K562 (cell line): ENCODE data around the gene BACE2. TPM values are rescaled to one million over a fixed set of nuclear protein-coding genes. Genes with fewer than 3 reads are reported as not detected.

Experiments used
- CREM ChIP-seq: IDR thresholded peaks from 2 replicates; pipeline ENCODE4 v1.6.1; 2014; ENCODE audit warnings: antibody characterized with exemption, low read depth
- CXXC5 ChIP-seq: fragments of 250-450 bp; sonication (Bioruptor Pico); IDR thresholded peaks from 2 replicates; pipeline ENCODE4 v1.8.0; 2022; ENCODE audit warnings: inconsistent platforms, mild to moderate bottlenecking, moderate library complexity
- DMBX1 ChIP-seq: fragments of 250-450 bp; sonication (Bioruptor Pico); IDR thresholded peaks from 2 replicates; pipeline ENCODE4 v1.8.0; 2022; ENCODE audit warnings: inconsistent platforms, mild to moderate bottlenecking, moderate library complexity, borderline replicate concordance
- ESRRA ChIP-seq: fragments of 450-650 bp; IDR thresholded peaks from 2 replicates; pipeline ENCODE4 v1.6.1; 2014; ENCODE audit warnings: low read depth, mild to moderate bottlenecking, moderate library complexity, borderline replicate concordance
- FOXK2 ChIP-seq, 2 experiments: fragments of 450-650 bp; IDR thresholded peaks in 1 of 2; conservative IDR thresholded peaks in 1 of 2; 2 replicates each; pipeline ENCODE4 v1.6.1; 2016; ENCODE audit warnings: low read depth in 2 of 2, mild to moderate bottlenecking in 1 of 2
- GABPA ChIP-seq: fragments of 200-800 bp; sonication (Bioruptor generic); conservative IDR thresholded peaks from 2 replicates; pipeline ENCODE4 v1.6.1; 2016; ENCODE audit warnings: low read depth, missing genetic modification characterization, missing compliant biosample characterization
- MAZ ChIP-seq, 2 experiments: fragments of 450-650 bp in 1 of 2; sonication (generic) in 1 of 2; formaldehyde crosslinking; IDR thresholded peaks in 1 of 2; conservative IDR thresholded peaks in 1 of 2; 2 replicates each; pipeline versions ENCODE4 v1.4.0 to v1.5.0; 2020; ENCODE audit warnings: mild to moderate bottlenecking in 1 of 2, missing genetic modification reagents in 1 of 2
- MCM7 ChIP-seq, 2 experiments: fragments of 450-650 bp; IDR thresholded peaks; 2 replicates each; pipeline ENCODE4 v1.6.1; 2016 to 2018
- MECOM ChIP-seq: fragments of 250-450 bp; sonication (Bioruptor Pico); IDR thresholded peaks from 2 replicates; pipeline ENCODE4 v1.8.0; 2022; ENCODE audit warnings: inconsistent platforms
- NKRF ChIP-seq: fragments of 450-650 bp; IDR thresholded peaks from 2 replicates; pipeline ENCODE4 v1.6.1; 2016; ENCODE audit warnings: borderline replicate concordance
- PREB ChIP-seq: sonication (generic); formaldehyde crosslinking; IDR thresholded peaks from 2 replicates; pipeline ENCODE4 v1.8.1; 2023; ENCODE audit warnings: mild to moderate bottlenecking, missing genetic modification reagents
- RAD21 ChIP-seq, 2 experiments: fragments of 250-450 bp in 1 of 2; fragments of 450-650 bp in 1 of 2; sonication (Bioruptor Pico) in 1 of 2; formaldehyde crosslinking in 1 of 2; IDR thresholded peaks in 1 of 2; conservative IDR thresholded peaks in 1 of 2; 2 replicates each; pipeline versions ENCODE4 v1.4.0 to v1.8.0; 2020 to 2022; ENCODE audit warnings: mild to moderate bottlenecking in 2 of 2, moderate library complexity in 1 of 2
- SRSF1 ChIP-seq: fragments of 200-400 bp; formaldehyde crosslinking; IDR thresholded peaks from 2 replicates; pipeline ENCODE4 v1.6.1; 2017; ENCODE audit warnings: mild to moderate bottlenecking, low read depth, low read length, moderate library complexity
- ZNF133 ChIP-seq: fragments of 250-450 bp; sonication (Bioruptor Pico); IDR thresholded peaks from 2 replicates; pipeline ENCODE4 v1.4.0; 2020; ENCODE audit warnings: mild to moderate bottlenecking
- polyA plus RNA-seq, 8 experiments: library from polyadenylated mRNA; depleted of rRNA in 4 of 8; stranded (reverse) in 5 of 8; unstranded in 3 of 8; fragments of >200 nt; fragmentation: Nextera tagmentation in 2 of 8; fragmentation: Illumina TruSeq in 1 of 8; extraction: Ambion mirVana in 2 of 8; extraction: Trizol in 1 of 8; gene quantifications; 2 replicates each; pipeline versions ENCODE4 v1.2.1 to v1.2.3, GENCODE V29; 2011 to 2014; ENCODE audit warnings: inconsistent platforms in 1 of 8, missing spikeins in 1 of 8
- total RNA-seq, 7 experiments: library from RNA; depleted of rRNA in 6 of 7; stranded (reverse); fragments of >200 nt in 6 of 7; fragmentation: Illumina TruSeq in 2 of 7; extraction: Trizol in 2 of 7; gene quantifications; 2 replicates each; pipeline versions ENCODE4 v1.2.1 to v1.2.3, GENCODE V29; 2011 to 2021; ENCODE audit warnings: low replicate concordance in 1 of 7
- TF ChIP-seq, protein P1 (sequence below), 2 experiments: fragments of 250-450 bp in 1 of 2; fragments of 450-650 bp in 1 of 2; sonication (Bioruptor Pico) in 1 of 2; IDR thresholded peaks; 2 replicates each; pipeline versions ENCODE4 v1.6.1 to v1.8.0; 2016 to 2021; ENCODE audit warnings: mild to moderate bottlenecking in 2 of 2, moderate library complexity in 2 of 2, missing compliant biosample characterization in 1 of 2, missing genetic modification characterization in 1 of 2
- TF ChIP-seq, protein P2 (sequence below): sonication (generic); IDR thresholded peaks from 2 replicates; pipeline ENCODE4 v1.6.1; 2016

The BACE2 gene
- total and polyA plus RNA-seq, 9 of the 15 experiments (the other 6 are each of a cell fraction or from before 2014, with no cell fraction given), result 0.05 to 0.24 (median 0.15) TPM; not detected in 2

DNA sequence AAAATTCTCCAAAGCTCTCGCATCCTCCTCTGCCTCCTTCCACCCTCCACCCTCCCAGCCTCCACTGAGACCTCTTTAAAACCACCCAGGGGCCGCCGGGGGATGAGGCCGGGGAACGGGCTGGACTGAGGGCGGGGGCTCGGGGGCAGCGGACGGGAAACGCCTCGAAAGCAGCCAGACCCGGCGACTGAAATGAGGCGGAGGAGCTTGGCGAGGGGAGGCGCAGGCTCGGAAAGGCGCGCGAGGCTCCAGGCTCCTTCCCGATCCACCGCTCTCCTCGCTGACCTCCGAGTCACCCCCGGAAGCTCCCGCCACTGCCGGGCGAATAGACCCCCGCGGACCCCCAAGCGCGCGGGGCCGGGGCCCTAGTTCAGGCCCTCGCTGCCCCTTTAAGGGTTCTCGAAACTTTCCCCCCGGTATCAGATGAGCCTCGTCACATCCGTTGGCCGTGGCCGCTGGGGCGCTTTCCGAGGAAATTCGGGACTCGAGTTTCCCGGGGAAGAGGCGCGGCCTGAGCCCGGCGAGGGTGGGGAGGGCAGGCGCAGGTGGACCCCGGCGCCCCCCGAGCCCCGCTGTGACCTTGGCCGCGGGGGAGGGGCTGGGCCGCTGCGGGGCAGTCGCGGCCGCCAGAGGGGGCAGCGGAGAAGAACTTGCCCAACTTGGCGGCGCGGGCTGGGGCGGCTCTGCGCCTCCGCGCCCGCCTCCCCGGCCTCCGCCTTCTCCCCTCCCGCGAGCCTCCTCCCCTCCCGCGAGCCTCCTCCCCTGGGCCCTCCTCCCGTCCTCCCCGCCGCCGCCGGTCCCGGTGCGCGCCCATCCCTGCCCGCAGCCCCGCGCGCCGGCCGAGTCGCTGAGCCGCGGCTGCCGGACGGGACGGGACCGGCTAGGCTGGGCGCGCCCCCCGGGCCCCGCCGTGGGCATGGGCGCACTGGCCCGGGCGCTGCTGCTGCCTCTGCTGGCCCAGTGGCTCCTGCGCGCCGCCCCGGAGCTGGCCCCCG is at the start of gene BACE2 (continued):
- TF ChIP-seq MECOM (CRISPR knock-in tag) (no peak), ZNF133 (no peak), GABPA (tag) (peak; percentile 83), CXXC5 (CRISPR knock-in tag) (peak; percentile 34), SRSF1 (no peak), DMBX1 (CRISPR knock-in tag) (no peak), RAD21 (CRISPR knock-in tag; conservative IDR thresholded peaks at IDR 0.05 in 1 of 2, IDR thresholded peaks at IDR 0.05 in 1 of 2) (peak in 1 of 2 experiments; percentile 17; a peak in 1 of 4 replicates), MAZ (CRISPR knock-in tag; conservative IDR thresholded peaks at IDR 0.05 in 1 of 2, IDR thresholded peaks at IDR 0.05 in 1 of 2) (peak in 1 of 2 experiments; percentile 87; a peak in 2 of 4 replicates), CREM (peak; percentile 17; the same call in 1 of the 2 replicates), MCM7 (IDR thresholded peaks at IDR 0.05) (no peak), FOXK2 (conservative IDR thresholded peaks at IDR 0.05 in 1 of 2, IDR thresholded peaks at IDR 0.05 in 1 of 2; ENCODE audit: low read depth in 2 of 2) (no peak), NKRF (no peak), PREB (CRISPR knock-in tag) (no peak), ESRRA (peak; percentile 68)
- TF ChIP-seq, protein P1, sequence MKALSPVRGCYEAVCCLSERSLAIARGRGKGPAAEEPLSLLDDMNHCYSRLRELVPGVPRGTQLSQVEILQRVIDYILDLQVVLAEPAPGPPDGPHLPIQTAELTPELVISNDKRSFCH (CRISPR knock-in tag; IDR thresholded peaks at IDR 0.05), result no peak
- TF ChIP-seq, protein P1 (tag; IDR thresholded peaks at IDR 0.05), result no peak
- TF ChIP-seq, protein P2, sequence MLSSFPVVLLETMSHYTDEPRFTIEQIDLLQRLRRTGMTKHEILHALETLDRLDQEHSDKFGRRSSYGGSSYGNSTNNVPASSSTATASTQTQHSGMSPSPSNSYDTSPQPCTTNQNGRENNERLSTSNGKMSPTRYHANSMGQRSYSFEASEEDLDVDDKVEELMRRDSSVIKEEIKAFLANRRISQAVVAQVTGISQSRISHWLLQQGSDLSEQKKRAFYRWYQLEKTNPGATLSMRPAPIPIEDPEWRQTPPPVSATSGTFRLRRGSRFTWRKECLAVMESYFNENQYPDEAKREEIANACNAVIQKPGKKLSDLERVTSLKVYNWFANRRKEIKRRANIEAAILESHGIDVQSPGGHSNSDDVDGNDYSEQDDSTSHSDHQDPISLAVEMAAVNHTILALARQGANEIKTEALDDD, result no peak
